Esophagus muscularis mucosa (tissue), 4 donors: ENCODE data around the gene ADGRA3. TPM values are rescaled to one million over a fixed set of nuclear protein-coding genes. Genes with fewer than 3 reads are reported as not detected.

ENCODE experiments used
- DNase-seq: peaks from one replicate; pipeline ENCODE4 v3.0.0-alpha.2; 2017; ENCODE audit errors: extremely low spot score
- H3K27ac ChIP-seq, 4 donors: fragments of 200-600 bp; sonication (generic); replicated peaks in 1 of 4; 1 replicate in 3 of 4; 2 replicates in 1 of 4; pipeline ENCODE4 v1.5.1; 2016 to 2019; ENCODE audit warnings: mild to moderate bottlenecking in 1 of 4
- H3K27me3 ChIP-seq, 4 donors: fragments of 200-600 bp; sonication (generic); one replicate each; pipeline versions ENCODE4 v1.5.1 to v1.6.0; 2016 to 2019
- H3K36me3 ChIP-seq, 4 donors: fragments of 200-600 bp; sonication (generic); one replicate each; pipeline ENCODE4 v1.5.1; 2016 to 2019
- H3K4me1 ChIP-seq, 4 donors: fragments of 200-600 bp; sonication (generic); one replicate each; pipeline ENCODE4 v1.5.1; 2016 to 2019
- H3K4me3 ChIP-seq, 4 donors: fragments of 200-600 bp; sonication (generic); 1 replicate in 2 of 4; 2 replicates in 2 of 4; pipeline ENCODE4 v1.5.1; 2016 to 2019; ENCODE audit warnings: mild to moderate bottlenecking in 4 of 4, moderate library complexity in 1 of 4
- H3K9me3 ChIP-seq, 4 donors: fragments of 200-600 bp; sonication (generic); 1 replicate in 3 of 4; 2 replicates in 1 of 4; pipeline ENCODE4 v1.5.1; 2016 to 2019
- CTCF ChIP-seq, 3 experiments: fragments of 200-600 bp in 2 of 3; fragments of 450-650 bp in 1 of 3; sonication (generic) in 2 of 3; IDR thresholded peaks; one replicate each; pipeline ENCODE4 v1.5.1; 2017 to 2019; ENCODE audit warnings: antibody characterized with exemption in 3 of 3, mild to moderate bottlenecking in 2 of 3, moderate library complexity in 1 of 3
- EP300 ChIP-seq: sonication (generic); formaldehyde crosslinking; IDR thresholded peaks from one replicate; pipeline ENCODE4 v1.6.1; 2017; ENCODE audit warnings: antibody characterized with exemption
- POLR2A ChIP-seq: fragments of 450-650 bp; IDR thresholded peaks from one replicate; pipeline ENCODE4 v1.6.1; 2017; ENCODE audit warnings: antibody characterized with exemption, moderate library complexity, mild to moderate bottlenecking, low read depth
- POLR2AphosphoS5 ChIP-seq, 2 donors: sonication (generic); formaldehyde crosslinking; IDR thresholded peaks; one replicate each; pipeline ENCODE4 v1.6.1; 2017; ENCODE audit warnings: antibody characterized with exemption in 2 of 2
- WGBS: methylation state at CpG from one replicate; pipeline ENCODE4 v1.1.5; 2018; 5-methylcytosine and 5-hydroxymethylcytosine counted together
- intact Hi-C: fragments of 100-400 bp; cut with DNase I; formaldehyde crosslinking; loops from one replicate; pipeline ENCODE4 v1.15.1; 2023
- total RNA-seq, 4 donors: library from RNA; depleted of rRNA; stranded (reverse); fragments of >200 nt; gene quantifications; one replicate each; pipeline versions ENCODE4 v1.1.0 to v1.2.1, GENCODE V29; 2016

The ADGRA3 gene
- total RNA-seq, 4 donors from 2014 or later = 24.9 to 41.0 (median 35.3) TPM

- TF ChIP-seq EP300 (no peak), CTCF (IDR thresholded peaks at IDR 0.05) (no peak), POLR2A (no peak), POLR2AphosphoS5 (IDR thresholded peaks at IDR 0.05) (no peak)
- Histone ChIP-seq H3K9me3 (no peaks in the 10 kb centered on the region), H3K4me3 (no peak overlapping the region), H3K36me3 (peaks cover 0 to 18% (median 6%) of the 10 kb centered on the region in 4 donors), H3K4me1 (no peaks in the 10 kb centered on the region), H3K27ac (no peak overlapping the region), H3K27me3 (no peaks in the 10 kb centered on the region)
- DNase-seq = no peak
- WGBS = 72% methylated on average over 2 of the region's 2 CpGs
- intact Hi-C loops = loop anchor here (5.0 kb wide), 3 partner anchors 102 to 277 kb away; partner anchors contain the start of genes ADGRA3 and GBA3
Observed at GRCh38 chr4:22414833-22415232, 101.0 kb downstream of the ADGRA3 start.

- DNase-seq = no peak
- Histone ChIP-seq H3K27ac (no peak overlapping the region), H3K9me3 (no peaks in the 10 kb centered on the region), H3K4me1 (no peaks in the 10 kb centered on the region), H3K27me3 (no peaks in the 10 kb centered on the region), H3K4me3 (no peak overlapping the region), H3K36me3 (peaks cover 0 to 15% (median 2%) of the 10 kb centered on the region in 4 donors)
- intact Hi-C loops = loop anchor here (5.0 kb wide), 3 partner anchors 104 to 279 kb away; partner anchors contain the start of genes ADGRA3 and GBA3
- TF ChIP-seq POLR2AphosphoS5 (IDR thresholded peaks at IDR 0.05) (no peak), POLR2A (no peak), EP300 (no peak), CTCF (IDR thresholded peaks at IDR 0.05) (no peak)
- 85% methylated on average over 4 of the region's 4 CpGs for WGBS
Observed at GRCh38 chr4:22413471-22413870, 102.4 kb downstream of the ADGRA3 start.

GRCh38 chr4:22412013-22412412 lies 103.9 kb downstream of the ADGRA3 start:
- Histone ChIP-seq H3K4me3 (no peak overlapping the region), H3K36me3 (peaks cover 0 to 15% (median 0%) of the 10 kb centered on the region in 4 donors), H3K9me3 (no peaks in the 10 kb centered on the region), H3K4me1 (no peaks in the 10 kb centered on the region), H3K27me3 (no peaks in the 10 kb centered on the region), H3K27ac (no peak overlapping the region)
- intact Hi-C loops = loop anchor here (5.0 kb wide), 3 partner anchors 105 to 280 kb away; partner anchors contain the start of genes ADGRA3 and GBA3
- no peak for DNase-seq
- WGBS = 46% methylated on average over 3 of the region's 3 CpGs
- TF ChIP-seq EP300 (no peak), POLR2AphosphoS5 (IDR thresholded peaks at IDR 0.05) (no peak), POLR2A (no peak), CTCF (IDR thresholded peaks at IDR 0.05) (no peak)

- H3K9me3 ChIP-seq = no peaks in the 10 kb centered on the region
- H3K36me3 ChIP-seq = peaks cover 0 to 22% (median 0%) of the 10 kb centered on the region in 4 donors
- no peak overlapping the region for H3K4me3 ChIP-seq
- intact Hi-C loops = loop anchor here (5.0 kb wide), 3 partner anchors 107 to 282 kb away; partner anchors contain the start of genes ADGRA3 and GBA3
- no peaks in the 10 kb centered on the region for H3K4me1 ChIP-seq
- no peaks in the 10 kb centered on the region for H3K27me3 ChIP-seq
- TF ChIP-seq POLR2AphosphoS5 (IDR thresholded peaks at IDR 0.05) (no peak), CTCF (IDR thresholded peaks at IDR 0.05) (peak in 2 of 3 experiments; percentile 64 to 69)
- 93% methylated on average over 1 of the region's 1 CpG for WGBS
- no peak overlapping the region for H3K27ac ChIP-seq
- DNase-seq = no peak
Observed at GRCh38 chr4:22410645-22411247, 105.1 kb downstream of the ADGRA3 start.
